GM19468 (cell line): ENCODE data around the gene FAM180A.
"Not testable (repeated sequence)": the region's sequence is repeated elsewhere in the genome, so short reads cannot be mapped to it uniquely, and the experiment has no call there.

Source experiments
- ATAC-seq: cut with Tn5 transposase; IDR thresholded peaks from one replicate; pipeline ENCODE4 v1.9.1; 2021; ENCODE audit warnings: mild to moderate bottlenecking, moderate library complexity, moderate number of reproducible peaks; ENCODE audit not compliant: unreplicated experiment; ENCODE audit errors: extremely low read depth

Gene FAM180A

DNA sequence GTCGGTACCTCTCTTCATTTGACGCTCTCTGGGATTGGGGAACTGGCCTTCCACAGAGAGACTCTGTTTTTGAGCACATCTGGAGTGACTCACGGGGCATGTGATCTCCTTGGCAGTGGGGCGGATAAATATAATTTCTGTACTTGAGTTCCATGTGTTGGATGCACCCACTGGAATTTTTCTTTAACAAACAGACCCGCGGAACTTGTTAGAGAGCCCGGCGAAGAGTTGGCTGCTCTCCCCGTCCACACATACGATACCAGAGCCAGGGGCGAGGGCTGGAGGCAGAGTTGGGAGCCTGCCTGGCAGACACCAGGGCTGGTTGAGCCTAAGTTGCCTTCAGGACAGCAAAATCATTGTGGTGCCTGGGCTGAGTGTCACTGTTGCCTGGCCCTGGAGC lies at the start of gene FAM180A:
TSS of gene FAM180A (minus strand) at position 44 of the 400 bp plus-strand sequence. CDS start 233 bp downstream, outside the sequence.
- ATAC-seq, result no peak

DNA sequence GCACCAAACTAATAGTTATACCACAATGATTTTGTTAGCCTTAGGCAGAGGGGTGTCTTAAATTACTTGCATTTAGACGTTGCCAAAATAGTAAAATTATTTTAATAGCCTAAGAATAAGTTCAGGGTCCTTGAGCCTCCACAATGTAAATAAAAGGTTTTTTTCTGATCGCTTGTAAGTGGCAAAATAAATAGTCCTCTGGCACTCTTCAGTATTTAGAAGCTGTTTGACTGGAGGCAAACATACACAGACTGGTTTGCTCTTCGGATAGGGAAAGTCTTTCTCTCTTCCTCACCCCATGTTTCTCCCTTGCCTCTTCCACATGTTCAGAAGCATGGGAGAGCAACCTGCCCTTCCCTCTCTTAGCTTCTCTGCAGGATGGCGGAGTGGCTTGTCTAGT lies 49.5 kb upstream of the FAM180A start:
- ATAC-seq, result no peak

DNA sequence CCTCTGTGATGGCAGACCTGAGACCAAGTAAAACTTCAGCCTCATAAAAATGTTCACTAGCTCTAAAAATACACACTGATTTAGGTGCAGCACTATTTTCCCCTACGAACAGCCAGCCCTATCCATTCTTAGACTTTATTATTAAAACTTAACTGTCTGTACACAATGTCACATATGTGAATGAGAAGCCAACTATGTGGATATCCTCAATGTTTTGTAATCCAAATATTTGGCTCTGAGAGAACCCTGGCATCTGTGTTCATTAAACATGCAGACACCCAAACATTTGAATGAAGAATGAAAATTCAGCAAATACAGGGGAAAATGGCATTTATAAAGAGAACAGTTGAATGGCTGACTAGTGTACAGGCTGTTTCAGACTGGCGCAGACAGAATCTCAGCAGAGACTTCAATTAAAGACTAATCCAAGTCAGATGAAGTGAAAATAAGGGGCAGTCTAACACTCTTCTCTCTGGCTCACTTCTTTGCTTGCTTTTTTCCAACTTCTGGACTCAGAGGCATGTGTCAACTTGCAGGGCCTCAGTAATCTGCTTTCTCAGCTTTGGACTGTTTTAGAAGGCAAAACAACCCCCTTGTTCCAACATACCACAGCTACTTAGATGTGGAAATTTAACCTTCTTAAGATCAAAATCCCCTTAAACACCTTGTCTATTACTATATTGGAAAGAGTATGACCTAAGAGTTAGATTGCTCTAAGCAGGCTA lies 47.4 kb upstream of the FAM180A start:
- ATAC-seq, result no peak

DNA sequence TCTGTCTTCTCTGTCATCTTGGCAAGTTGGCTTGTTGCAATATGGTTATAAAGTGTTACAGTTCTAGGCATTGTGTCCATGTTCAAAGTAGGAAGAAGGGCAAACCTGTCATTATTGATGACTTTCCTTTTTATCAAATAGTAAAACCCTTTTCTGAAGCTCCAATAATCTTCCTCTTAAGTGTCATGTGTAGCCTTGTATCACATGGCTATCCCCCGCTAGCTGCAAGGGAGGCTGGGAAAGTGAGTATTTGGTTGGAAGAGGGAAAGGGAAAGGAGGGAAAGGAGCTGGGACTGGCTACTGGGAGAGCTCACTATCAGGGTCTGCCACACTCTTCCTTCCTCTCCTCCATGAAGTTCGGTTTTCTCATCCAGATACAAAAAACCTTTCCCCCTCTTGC lies 45.2 kb upstream of the FAM180A start:
- ATAC-seq, result no peak

DNA sequence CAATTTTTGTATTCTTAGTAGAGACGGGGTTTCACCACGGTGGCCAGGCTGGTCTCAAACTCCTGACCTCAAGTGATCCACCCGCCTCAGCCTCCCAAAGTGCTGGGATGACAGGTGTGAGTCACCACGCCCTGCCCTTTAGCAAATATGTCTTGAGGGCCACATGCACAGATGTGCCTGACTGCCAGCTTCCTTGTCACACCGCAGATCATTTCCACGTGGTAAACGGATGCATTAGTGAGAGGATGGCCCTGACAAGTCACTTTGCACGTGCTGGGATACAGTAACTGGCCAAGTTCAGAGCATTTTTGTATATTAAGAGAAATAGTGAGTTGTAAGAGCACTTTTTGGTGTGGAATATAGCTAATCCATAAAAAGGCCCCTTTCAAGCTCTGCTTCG lies 44.3 kb upstream of the FAM180A start:
- ATAC-seq, result no peak

DNA sequence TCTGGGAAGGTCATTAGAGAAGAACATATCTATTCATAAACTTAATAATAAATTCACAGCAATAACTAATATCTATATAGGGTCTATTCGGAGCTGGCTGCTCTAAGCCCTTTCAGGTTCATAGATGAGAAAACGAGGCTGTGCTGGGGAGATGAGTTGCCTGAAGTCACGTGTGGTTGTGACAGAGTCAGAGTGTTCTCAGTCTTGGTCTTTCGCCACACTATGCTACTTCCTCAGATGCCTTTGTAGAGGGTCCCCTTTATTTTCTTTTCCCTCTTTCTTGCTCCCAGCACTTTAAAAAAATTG lies 43.7 kb upstream of the FAM180A start:
- no peak for ATAC-seq

DNA sequence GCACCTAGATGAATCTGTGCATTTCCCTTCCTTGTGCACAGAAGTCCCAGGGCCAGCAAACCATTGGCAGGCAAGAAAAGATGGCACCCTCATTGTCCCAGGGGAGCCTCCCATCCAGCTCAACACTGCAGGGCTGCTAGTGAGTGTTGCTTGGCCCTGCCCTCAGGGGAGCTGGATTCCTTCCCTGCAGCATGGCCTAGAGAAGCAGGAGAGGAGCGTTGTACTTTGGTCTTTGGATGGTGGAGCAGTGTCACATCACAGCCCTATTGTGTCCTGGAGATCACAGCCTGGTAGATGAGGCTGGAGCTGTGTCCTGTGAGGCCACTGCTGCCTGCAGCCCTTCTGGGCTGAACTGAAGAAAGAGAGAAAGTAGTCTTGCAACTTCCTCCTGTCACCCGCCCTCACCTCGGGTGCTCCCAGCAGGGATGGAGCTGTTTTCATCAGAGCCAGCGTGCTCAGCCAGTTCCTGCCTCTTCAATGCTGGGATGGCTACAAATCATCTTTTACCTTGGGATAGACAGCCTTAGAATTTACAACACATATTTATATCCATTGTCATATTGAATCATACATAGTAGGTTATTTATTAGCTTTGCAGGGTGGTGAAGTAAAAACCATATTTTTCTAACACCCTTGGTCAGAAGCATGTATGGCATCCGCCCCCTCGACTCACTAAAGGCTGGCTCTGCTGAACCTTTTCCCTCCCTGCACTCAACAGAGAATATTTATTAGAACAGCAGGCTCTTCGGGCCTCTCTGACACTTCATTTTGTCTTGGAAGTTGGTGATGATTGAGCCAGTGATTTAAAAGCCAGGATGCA lies 43.1 kb upstream of the FAM180A start:
- no peak for ATAC-seq

DNA sequence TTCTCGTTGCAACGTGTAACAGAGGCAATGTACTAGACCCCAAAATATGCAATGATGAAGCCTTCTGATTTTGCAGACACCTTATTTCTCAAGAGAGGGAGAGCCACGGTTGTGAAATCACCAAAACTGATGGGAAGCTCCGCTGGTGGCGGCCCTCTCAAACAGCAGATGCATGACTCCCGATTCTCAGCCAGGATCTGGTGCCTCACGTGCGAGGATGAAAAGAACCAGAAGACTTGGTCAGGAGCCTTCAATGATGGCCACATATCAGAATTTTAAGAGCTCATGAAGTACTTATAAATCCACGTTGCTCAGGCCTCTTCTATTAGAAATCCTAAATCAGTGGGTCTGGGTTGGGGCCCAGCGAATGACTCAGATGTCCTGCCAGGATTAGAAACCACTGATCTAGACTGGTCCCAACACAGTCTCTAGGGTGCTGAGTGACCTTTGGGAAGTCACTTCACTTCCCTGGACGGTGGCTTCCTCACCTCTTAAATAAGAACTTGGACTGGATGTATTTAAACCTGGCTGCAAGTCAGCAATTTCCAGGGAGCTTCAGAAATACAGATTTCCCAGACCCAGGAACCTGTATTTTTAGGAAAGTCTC lies 41.9 kb upstream of the FAM180A start:
- no peak for ATAC-seq

DNA sequence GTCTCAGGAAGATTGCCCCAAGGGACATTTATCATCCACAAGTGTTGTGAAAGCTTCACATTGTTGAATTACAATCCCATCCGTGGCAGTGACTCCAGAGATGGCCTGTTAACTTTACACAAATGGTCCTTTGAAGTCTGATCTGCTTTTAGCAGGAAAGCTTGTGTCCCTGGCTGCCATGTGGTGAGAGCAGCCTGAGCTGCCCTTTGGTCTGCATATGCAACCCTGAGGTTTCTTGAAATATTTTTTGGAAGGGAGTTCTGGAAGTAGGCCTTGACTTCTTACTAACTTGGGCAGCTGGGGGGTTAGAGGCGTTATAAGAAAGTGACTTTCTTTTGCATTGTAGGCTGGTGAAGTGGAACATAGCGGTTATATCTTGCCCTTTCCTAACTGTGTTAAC lies 41.3 kb upstream of the FAM180A start:
- no peak for ATAC-seq

DNA sequence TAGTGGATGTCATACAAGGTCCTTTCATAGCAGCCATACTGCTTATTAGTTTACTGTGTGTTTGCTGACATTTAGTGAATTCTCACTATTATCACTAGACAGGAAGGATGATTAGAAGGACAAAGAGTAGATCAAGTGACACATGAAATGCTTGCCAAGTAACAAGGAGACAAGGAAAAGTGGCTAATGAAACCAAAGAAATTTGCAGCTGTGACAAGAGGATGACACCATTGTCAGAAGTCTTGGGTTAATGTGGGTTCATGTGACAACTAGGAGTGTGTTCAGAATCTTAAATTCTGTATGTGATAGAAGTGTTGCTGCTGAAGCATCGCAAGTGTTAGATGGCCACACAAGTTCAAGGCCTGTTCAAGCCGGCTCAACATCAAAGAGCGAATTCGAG lies 40.8 kb upstream of the FAM180A start:
- no peak for ATAC-seq

DNA sequence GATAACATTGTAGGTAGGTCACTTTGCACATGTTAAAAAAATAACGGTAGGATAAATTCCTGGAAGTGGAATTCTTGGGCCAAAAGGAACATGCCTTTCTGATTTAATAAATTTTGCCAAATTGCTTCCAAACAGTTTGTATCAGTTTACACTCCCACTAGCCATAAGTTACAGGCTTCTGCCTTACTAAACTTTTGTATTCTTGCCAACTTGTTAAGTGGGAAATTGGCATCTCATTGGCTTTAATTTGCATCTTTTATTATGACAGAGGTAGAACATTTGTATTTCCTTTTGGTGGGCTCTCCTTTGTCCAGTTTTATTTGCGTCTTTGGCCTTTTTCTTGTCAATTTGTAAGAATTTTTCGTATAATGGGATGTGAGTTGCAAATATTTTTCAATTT lies 38.3 kb upstream of the FAM180A start:
- no peak for ATAC-seq

DNA sequence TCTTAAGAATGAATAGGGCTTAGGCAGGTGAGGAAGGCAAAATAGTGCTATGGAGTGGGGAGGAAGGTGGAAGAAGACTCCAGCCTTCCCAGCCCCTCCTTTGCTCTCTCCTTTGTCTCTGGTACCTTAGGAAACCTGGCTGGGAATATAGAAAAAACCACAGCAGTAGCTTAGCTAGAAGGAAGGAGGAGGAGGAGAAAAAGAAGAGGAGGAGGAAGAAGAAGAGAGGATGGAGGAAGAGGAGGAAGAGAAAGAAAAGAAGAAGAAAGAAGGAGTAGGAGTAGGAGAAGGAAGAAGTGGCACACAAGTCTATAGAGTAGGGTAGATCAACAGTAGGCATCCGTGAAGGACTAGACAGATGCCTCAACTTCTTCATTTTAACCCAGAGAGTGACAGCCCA lies 36.5 kb upstream of the FAM180A start:
- no peak for ATAC-seq

DNA sequence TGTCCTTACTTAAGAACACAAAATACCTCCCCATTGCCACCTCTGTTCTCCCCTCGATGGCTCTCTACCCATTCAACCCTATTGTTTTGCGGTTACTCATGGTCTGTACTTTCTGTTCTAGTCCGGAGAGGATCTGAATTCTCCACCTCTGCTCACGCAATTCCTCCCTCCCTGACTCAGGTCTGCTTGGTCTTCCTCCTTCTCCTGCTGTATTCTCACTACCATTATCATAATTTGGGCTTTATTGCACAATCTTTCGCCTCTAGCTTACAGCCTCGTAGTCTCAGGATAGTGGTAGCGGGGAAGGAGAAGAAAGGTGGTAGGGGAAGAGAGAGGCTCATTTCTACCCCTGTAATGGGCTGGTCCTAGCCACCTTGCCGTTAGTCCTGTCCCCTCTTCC lies 35.4 kb upstream of the FAM180A start:
- ATAC-seq, result no peak

DNA sequence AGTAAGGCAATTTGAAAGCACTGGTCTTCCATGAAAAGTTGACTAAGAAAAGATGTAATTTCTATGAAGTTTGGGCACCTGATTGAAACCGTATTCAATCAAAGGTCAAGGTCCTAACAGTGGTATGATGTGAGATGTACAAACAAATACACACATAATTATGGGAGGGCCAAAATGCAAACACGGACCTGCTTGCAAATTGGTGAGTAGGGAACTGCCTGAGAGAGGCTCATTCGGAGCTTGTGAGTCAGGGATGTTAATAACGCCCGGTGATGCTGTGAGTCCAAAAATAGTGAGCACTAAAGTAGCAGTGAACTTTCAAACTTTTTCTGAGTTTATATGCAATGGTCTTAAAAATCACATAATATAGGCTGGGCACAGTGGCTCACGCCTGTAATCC lies 34.2 kb upstream of the FAM180A start:
- ATAC-seq, result no peak

DNA sequence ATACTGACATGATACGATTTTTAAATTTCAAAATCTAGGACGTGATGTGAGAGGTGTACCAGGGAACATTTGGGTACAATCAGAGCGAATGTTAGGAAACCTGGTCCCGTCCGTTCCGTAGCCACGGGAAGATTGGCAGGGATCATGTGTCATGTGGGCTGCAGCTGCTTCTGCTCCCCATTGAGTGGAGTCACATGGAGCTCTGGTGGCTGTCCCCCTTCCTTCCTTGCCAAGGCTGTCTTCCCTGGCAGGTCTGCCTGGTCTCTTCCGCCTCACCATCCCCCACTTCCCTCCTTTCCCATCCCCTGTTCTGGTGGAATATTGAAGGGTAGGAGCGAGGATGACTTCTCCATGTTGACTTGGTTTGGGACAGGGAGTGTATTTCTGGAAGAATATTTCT lies 33.8 kb upstream of the FAM180A start:
- no peak for ATAC-seq

DNA sequence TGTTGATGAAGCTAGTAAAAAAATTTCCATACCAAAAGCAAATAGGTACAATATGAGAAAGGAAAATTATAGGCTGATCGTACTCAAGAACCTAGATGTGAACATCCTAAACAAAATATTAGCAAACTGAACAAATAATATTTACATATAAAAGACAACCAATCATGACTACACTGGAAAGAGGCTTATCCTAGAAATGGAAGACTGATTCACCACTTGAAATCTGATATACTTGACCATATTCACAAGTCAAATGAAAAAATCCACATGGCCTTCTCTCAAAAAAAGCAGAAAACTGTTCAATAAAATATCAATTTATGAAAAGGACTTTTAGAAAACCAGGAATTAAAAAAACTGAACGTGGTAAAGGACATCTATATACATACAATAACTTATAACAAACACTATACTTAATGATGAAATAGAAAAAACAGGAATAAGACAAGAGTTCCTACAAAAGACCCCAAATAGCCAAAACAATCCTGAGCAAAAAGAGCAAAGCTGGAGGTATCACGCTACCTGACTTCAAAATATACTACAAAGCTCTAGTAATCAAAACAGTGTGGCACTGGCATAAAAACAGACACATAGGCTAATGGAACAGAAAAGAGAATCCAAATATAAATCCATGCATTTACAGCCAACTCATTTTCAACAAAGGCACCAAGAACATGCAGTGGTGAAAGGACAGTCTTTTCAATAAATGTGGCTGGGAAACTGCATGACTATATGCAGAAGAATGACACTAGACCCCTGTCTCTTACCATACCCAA lies 29.2 kb upstream of the FAM180A start:
- no peak for ATAC-seq

DNA sequence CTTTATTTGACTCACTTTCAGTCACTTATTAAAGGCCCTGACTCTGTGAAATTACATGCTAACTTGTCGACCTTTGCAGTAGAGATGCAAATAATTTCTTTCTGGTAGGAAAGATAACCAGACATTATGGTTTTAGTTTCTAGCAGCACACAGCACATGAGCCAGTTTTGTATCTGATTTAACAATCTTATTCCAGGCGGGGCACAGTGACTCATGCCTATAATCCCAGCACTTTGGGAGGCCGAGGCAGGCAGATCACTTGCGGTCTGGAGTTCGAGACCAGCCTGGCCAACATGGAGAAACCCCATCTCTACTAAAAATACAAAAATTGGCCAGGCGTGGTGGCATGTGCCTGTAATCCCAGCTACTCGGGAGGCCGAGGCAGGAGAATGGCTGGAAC lies 27.3 kb upstream of the FAM180A start:
- ATAC-seq, result not testable (repeated sequence)

DNA sequence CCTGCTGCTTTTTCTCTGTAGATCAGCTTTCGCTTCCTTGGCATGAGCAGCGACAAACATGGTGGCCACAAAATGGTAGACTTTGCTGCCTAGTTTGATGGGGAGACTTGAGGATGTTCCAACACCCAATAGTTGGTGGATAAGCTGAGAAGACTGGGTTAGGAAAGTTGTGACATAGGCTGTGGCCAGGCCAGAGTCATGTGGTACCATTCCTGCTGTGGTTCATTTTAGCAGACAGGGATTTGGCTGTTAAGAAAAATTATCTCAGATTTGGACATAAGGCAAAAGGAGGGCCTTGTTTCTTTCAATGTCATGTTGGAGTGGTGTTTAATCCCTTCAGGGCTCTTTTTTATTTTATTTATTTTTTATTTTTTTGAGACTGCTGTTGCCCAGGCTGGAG lies 26.6 kb upstream of the FAM180A start:
- ATAC-seq, result no peak

DNA sequence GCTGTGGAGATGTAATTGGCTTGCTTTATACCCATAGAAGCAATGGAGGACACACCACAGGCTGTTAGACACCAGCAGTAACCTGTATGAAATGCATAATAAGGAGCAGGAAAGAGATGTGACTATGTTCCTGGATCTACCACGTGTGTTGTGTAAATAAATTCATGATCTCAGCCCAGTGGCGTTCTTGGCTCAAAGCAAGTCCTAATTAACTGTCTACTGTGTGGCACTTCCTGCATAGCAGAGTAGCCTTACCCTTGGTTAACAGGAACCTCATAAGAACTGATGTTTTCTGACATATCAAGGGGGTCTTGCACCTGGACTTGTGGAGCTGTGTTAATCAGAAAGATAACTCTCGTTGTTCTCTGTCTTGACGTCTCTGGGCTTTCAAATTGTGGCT lies 25.7 kb upstream of the FAM180A start:
- ATAC-seq, result no peak

DNA sequence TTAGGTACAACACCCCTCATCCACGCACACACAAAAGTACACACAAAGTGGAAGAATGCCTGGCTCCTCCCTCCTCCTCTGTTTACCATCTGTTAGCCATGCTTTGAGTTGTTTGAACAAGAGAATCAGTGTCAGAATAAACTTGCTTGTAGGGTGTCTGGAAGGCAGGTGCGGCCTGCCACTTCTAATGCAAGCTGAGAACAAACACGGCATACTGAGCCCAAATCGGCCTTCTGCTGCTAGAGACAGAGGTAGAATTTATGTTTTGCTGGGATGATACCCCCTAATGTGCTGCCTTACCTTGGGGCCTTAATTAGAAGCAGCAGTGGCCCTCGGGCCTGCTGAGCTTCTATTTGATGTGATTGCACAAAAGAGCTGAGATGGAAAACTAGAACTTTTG lies 24.9 kb upstream of the FAM180A start:
- ATAC-seq, result no peak
